Measurements from ENCODE around the gene COX19. TPM values are rescaled to one million over a fixed set of nuclear protein-coding genes. Genes with fewer than 3 reads are reported as not detected.

The COX19 gene
- polyA plus RNA-seq, 1 donor from 2014 or later, result 16.0 TPM

DNA sequence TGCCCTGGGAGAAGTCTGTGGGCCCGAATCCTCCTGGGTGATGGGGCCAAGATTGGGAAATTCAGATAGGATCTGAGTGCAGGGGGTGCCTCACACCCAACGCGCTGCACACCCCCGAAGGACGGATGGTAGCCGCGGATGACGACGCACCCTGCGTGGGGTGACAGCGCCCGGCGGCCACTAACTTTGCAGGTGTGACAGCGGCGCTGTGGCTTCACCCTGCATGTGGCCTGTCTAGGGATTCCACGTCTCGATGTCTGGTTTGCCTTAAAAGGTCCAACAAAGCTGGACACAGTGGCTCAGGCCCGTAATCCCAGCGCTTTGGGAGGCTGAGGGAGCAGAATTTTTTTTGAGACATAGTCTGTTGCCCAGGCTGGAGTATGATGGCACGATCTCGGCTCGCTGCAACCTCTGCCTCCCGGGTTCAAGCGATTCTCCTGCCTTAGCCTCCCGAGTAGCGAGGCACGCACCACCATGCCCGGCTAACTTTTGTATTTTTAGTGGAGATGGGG, 39.4 kb downstream of the COX19 start:
- H3K27ac ChIP-seq (ENCODE audit: low read length), result no peak overlapping the region

DNA sequence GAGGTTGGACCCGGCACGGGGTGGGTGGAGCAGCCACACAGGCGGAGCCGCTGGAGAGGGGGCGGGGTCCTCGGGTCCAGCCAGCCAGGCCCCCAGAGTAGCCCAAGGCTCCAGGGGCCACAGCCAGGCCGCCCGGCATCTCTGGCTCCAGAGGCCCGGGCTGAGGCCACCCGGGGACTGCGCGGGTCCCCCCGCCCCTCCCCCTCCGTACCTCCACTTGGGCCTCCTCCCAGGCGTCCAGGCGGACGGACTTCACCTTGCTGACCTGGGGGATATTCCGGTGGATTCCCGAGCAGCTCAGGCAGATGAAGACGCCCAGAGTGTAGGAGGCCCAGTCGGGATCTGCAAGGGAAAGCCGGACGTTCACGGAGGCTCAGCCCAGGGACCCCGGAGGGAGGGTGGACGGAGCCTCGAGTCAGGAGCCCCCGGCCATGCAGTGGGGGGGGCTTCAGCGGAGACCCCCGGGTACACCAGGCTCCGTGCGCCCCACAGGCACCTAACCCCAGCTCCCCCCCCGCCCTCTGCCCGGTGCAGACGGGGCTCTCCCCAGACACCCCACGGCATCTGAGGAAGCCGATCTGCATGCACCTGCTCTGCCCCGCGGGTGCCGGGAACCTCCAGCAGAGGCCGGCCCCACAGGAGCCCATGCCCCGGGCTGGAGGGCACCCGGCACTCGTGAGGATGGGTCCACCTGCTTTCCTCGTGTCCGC, 40.0 kb downstream of the COX19 start:
- no peaks in the 10 kb centered on the region for H3K9me3 ChIP-seq (ENCODE audit: low read length)
- no peaks in the 10 kb centered on the region for H3K36me3 ChIP-seq (ENCODE audit: insufficient read depth, low read length)
- no peaks in the 10 kb centered on the region for H3K27me3 ChIP-seq (ENCODE audit: insufficient read depth, low read depth, low read length)
- no peak overlapping the region for H2AFZ ChIP-seq (ENCODE audit: low read depth, low read length)
- no peaks in the 10 kb centered on the region for H4K20me1 ChIP-seq (ENCODE audit: insufficient read depth)
- no peaks in the 10 kb centered on the region for H3K9me2 ChIP-seq (ENCODE audit: insufficient read depth, low read length)
- H3K4me2 ChIP-seq (ENCODE audit: low read length), result no peak overlapping the region
- no peak overlapping the region for H3K4me3 ChIP-seq (ENCODE audit: low read length)
- no peaks in the 10 kb centered on the region for H3F3A ChIP-seq (ENCODE audit: insufficient read depth, low read length, poor library complexity, severe bottlenecking)
- H3K79me2 ChIP-seq (replicated peaks; ENCODE audit: insufficient read depth, low read length), result no peaks in the 10 kb centered on the region
- TF ChIP-seq RAD21 (conservative IDR thresholded peaks at IDR 0.05) (no peak), EZH2 (IDR thresholded peaks at IDR 0.05; ENCODE audit: borderline replicate concordance, insufficient read depth, low read length, poor library complexity, severe bottlenecking) (no peak)
- no peak overlapping the region for H3K27ac ChIP-seq (ENCODE audit: low read length)
- H3K9ac ChIP-seq (ENCODE audit: low read length), result no peak overlapping the region

More for the DNA sequence above, 39.4 kb downstream of the COX19 start:
- no peaks in the 10 kb centered on the region for H3K79me2 ChIP-seq (replicated peaks; ENCODE audit: insufficient read depth, low read length)
- no peaks in the 10 kb centered on the region for H4K20me1 ChIP-seq (ENCODE audit: insufficient read depth)
- H3K9ac ChIP-seq (ENCODE audit: low read length), result no peak overlapping the region
- no peaks in the 10 kb centered on the region for H3K9me2 ChIP-seq (ENCODE audit: insufficient read depth, low read length)
- no peak overlapping the region for H3K4me2 ChIP-seq (ENCODE audit: low read length)
- H3K36me3 ChIP-seq (ENCODE audit: insufficient read depth, low read length), result no peaks in the 10 kb centered on the region
- TF ChIP-seq, protein P1, sequence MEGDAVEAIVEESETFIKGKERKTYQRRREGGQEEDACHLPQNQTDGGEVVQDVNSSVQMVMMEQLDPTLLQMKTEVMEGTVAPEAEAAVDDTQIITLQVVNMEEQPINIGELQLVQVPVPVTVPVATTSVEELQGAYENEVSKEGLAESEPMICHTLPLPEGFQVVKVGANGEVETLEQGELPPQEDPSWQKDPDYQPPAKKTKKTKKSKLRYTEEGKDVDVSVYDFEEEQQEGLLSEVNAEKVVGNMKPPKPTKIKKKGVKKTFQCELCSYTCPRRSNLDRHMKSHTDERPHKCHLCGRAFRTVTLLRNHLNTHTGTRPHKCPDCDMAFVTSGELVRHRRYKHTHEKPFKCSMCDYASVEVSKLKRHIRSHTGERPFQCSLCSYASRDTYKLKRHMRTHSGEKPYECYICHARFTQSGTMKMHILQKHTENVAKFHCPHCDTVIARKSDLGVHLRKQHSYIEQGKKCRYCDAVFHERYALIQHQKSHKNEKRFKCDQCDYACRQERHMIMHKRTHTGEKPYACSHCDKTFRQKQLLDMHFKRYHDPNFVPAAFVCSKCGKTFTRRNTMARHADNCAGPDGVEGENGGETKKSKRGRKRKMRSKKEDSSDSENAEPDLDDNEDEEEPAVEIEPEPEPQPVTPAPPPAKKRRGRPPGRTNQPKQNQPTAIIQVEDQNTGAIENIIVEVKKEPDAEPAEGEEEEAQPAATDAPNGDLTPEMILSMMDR (IDR thresholded peaks at IDR 0.05; ENCODE audit: poor library complexity, severe bottlenecking), result no peak
- TF ChIP-seq MXI1 (conservative IDR thresholded peaks at IDR 0.05; ENCODE audit: poor library complexity, severe bottlenecking), result no peak
- TF ChIP-seq TAF1 (IDR thresholded peaks at IDR 0.05; ENCODE audit: low read depth), result no peak
- TF ChIP-seq RAD21 (conservative IDR thresholded peaks at IDR 0.05), result no peak
- TF ChIP-seq, protein P2, sequence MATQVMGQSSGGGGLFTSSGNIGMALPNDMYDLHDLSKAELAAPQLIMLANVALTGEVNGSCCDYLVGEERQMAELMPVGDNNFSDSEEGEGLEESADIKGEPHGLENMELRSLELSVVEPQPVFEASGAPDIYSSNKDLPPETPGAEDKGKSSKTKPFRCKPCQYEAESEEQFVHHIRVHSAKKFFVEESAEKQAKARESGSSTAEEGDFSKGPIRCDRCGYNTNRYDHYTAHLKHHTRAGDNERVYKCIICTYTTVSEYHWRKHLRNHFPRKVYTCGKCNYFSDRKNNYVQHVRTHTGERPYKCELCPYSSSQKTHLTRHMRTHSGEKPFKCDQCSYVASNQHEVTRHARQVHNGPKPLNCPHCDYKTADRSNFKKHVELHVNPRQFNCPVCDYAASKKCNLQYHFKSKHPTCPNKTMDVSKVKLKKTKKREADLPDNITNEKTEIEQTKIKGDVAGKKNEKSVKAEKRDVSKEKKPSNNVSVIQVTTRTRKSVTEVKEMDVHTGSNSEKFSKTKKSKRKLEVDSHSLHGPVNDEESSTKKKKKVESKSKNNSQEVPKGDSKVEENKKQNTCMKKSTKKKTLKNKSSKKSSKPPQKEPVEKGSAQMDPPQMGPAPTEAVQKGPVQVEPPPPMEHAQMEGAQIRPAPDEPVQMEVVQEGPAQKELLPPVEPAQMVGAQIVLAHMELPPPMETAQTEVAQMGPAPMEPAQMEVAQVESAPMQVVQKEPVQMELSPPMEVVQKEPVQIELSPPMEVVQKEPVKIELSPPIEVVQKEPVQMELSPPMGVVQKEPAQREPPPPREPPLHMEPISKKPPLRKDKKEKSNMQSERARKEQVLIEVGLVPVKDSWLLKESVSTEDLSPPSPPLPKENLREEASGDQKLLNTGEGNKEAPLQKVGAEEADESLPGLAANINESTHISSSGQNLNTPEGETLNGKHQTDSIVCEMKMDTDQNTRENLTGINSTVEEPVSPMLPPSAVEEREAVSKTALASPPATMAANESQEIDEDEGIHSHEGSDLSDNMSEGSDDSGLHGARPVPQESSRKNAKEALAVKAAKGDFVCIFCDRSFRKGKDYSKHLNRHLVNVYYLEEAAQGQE (IDR thresholded peaks at IDR 0.05; ENCODE audit: borderline replicate concordance), result no peak
- no peak for TF ChIP-seq POLR2AphosphoS5 (IDR thresholded peaks at IDR 0.05)
- no peak for TF ChIP-seq SMC3 (conservative IDR thresholded peaks at IDR 0.05; ENCODE audit: poor library complexity)
- no peak for TF ChIP-seq EP300 (conservative IDR thresholded peaks at IDR 0.05; ENCODE audit: poor library complexity, severe bottlenecking)
- no peak for TF ChIP-seq EZH2 (IDR thresholded peaks at IDR 0.05; ENCODE audit: borderline replicate concordance, insufficient read depth, low read length, poor library complexity, severe bottlenecking)
- H2AFZ ChIP-seq (ENCODE audit: low read depth, low read length), result no peak overlapping the region
- no peaks in the 10 kb centered on the region for H3K9me3 ChIP-seq (ENCODE audit: low read length)
- H3F3A ChIP-seq (ENCODE audit: insufficient read depth, low read length, poor library complexity, severe bottlenecking), result no peaks in the 10 kb centered on the region
- no peak overlapping the region for H3K4me3 ChIP-seq (ENCODE audit: low read length)
- H3K27me3 ChIP-seq (ENCODE audit: insufficient read depth, low read depth, low read length), result no peaks in the 10 kb centered on the region

All from neural cell (in vitro differentiated cells).